Measurements from ENCODE around the gene SLC22A14.

DNA sequence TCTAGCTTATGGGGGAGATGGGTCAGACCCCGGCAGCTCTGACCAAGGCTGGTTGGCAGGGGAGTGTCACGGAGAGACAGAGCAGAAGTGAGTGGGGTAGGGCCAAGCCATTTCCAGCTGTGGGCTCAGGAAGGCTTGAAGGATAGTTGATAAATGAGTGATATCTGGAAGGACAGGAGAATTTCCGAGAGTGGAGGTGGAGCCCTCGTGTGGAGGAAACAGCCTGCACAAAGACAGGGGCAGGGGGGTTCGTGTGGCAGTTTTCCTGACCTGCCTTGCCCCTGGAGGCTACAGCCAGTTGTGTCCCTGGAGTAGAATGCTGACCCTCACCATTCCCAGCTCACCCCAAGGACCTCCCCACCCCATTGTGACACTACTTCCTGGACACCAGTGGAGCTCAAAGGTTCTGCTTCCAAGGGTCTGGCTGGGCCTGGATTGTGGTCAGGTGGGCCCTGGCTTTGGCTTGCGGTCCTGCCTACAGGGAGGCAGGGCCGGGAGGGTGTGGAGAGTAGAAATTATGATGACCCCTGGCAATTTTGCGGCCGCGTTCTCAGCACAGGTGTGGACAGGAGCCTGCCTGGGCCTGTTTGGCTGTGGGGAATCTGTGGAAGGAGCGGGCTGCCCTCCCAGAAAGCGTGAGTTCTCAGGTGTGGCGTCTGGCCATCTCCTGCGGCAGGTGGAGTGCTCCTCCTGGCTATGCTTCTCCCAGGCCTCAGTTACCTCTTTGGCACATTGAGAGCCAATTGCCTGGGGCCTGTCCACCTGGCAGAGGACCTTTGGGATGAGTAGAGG is at the start of gene SLC22A14:
- TF ChIP-seq, protein P1, sequence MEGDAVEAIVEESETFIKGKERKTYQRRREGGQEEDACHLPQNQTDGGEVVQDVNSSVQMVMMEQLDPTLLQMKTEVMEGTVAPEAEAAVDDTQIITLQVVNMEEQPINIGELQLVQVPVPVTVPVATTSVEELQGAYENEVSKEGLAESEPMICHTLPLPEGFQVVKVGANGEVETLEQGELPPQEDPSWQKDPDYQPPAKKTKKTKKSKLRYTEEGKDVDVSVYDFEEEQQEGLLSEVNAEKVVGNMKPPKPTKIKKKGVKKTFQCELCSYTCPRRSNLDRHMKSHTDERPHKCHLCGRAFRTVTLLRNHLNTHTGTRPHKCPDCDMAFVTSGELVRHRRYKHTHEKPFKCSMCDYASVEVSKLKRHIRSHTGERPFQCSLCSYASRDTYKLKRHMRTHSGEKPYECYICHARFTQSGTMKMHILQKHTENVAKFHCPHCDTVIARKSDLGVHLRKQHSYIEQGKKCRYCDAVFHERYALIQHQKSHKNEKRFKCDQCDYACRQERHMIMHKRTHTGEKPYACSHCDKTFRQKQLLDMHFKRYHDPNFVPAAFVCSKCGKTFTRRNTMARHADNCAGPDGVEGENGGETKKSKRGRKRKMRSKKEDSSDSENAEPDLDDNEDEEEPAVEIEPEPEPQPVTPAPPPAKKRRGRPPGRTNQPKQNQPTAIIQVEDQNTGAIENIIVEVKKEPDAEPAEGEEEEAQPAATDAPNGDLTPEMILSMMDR (IDR thresholded peaks at IDR 0.05) = no peak
- TF ChIP-seq EZH2 (IDR thresholded peaks at IDR 0.05; ENCODE audit: borderline replicate concordance, insufficient read depth, low read depth, low read length, poor library complexity, severe bottlenecking) = no peak
